Natural killer cell (primary cell): ENCODE measurements around the gene CSPG4. TPM values are rescaled to one million over a fixed set of nuclear protein-coding genes. Genes with fewer than 3 reads are reported as not detected.
"Not testable (repeated sequence)": the region's sequence is repeated elsewhere in the genome, so short reads cannot be mapped to it uniquely, and the experiment has no call there.

Source experiments
- ATAC-seq, 3 donors: fragments of 150-1000 bp in 2 of 3; fragments of 200-7000 bp in 1 of 3; cut with Tn5 transposase; 1 replicate in 1 of 3; 2 replicates in 2 of 3; pipeline ENCODE4 v1.10.0; 2021; ENCODE audit warnings: mild to moderate bottlenecking in 2 of 3, moderate library complexity in 2 of 3
- DNase-seq, 2 donors: peaks; one replicate each; pipeline versions ENCODE4 v3.0.0 to v3.0.0-alpha.2; 2013 to 2021; ENCODE audit warnings: mixed read lengths in 1 of 2
- H3K27ac ChIP-seq: one replicate; pipeline ENCODE4 v1.5.1; 2013; ENCODE audit warnings: mild to moderate bottlenecking, low read length
- H3K27me3 ChIP-seq: one replicate; pipeline ENCODE4 v1.6.1; 2013; ENCODE audit warnings: low read length; ENCODE audit not compliant: control insufficient read depth, insufficient read depth
- H3K36me3 ChIP-seq: one replicate; pipeline ENCODE4 v1.6.1; 2013; ENCODE audit warnings: low read length; ENCODE audit not compliant: control insufficient read depth, insufficient read depth
- H3K4me1 ChIP-seq: one replicate; pipeline ENCODE4 v1.6.1; 2013; ENCODE audit warnings: low read length; ENCODE audit not compliant: control insufficient read depth, insufficient read depth
- H3K4me3 ChIP-seq: one replicate; pipeline ENCODE4 v1.5.1; 2013; ENCODE audit warnings: low read length
- H3K9me3 ChIP-seq: one replicate; pipeline ENCODE4 v1.6.1; 2013; ENCODE audit warnings: low read length; ENCODE audit not compliant: control insufficient read depth, insufficient read depth
- H3K27ac Mint-ChIP-seq, 2 donors: one replicate each; pipeline ENCODE4 v1.8.0; 2022; ENCODE audit warnings: mild to moderate bottlenecking in 2 of 2, mixed read lengths in 2 of 2, moderate library complexity in 1 of 2
- H3K27me3 Mint-ChIP-seq, 2 donors: one replicate each; pipeline ENCODE4 v1.8.0; 2022; ENCODE audit warnings: low read depth in 2 of 2, mixed read lengths in 2 of 2
- H3K36me3 Mint-ChIP-seq: one replicate; pipeline ENCODE4 v1.8.0; 2022; ENCODE audit warnings: mixed read lengths
- H3K4me1 Mint-ChIP-seq, 2 donors: one replicate each; pipeline ENCODE4 v1.8.0; 2022; ENCODE audit warnings: mixed read lengths in 2 of 2
- H3K4me3 Mint-ChIP-seq: one replicate; pipeline ENCODE4 v1.8.0; 2022; ENCODE audit warnings: mild to moderate bottlenecking, moderate library complexity, mixed read lengths
- H3K9me3 Mint-ChIP-seq, 2 donors: one replicate each; pipeline ENCODE4 v1.8.0; 2022; ENCODE audit warnings: mixed read lengths in 2 of 2
- WGBS: methylation state at CpG from one replicate; pipeline ENCODE4 v1.1.7; 2013; ENCODE audit warnings: missing lambda C conversion rate; ENCODE audit not compliant: insufficient coverage; 5-methylcytosine and 5-hydroxymethylcytosine counted together
- intact Hi-C: fragments of 100-400 bp; cut with micrococcal nuclease; formaldehyde crosslinking; loops from one replicate; pipeline ENCODE4 v1.14.2; 2022
- total RNA-seq, 4 donors: library from RNA; stranded (reverse); fragments of 120-200 nt in 1 of 4; gene quantifications; one replicate each; pipeline versions ENCODE4 v1.2.3 to v1.2.4, GENCODE V29; 2013 to 2022
- TF ChIP-seq, protein P1 (sequence below): fragments of 200-600 bp; IDR thresholded peaks from one replicate; pipeline ENCODE4 v1.8.0; 2022; ENCODE audit warnings: antibody characterized with exemption

CSPG4 gene
- total RNA-seq, 3 donors from 2014 or later (not counting 1 experiment from before 2014, with no cell fraction given) = 0.05 to 0.09 (median 0.07) TPM

DNA sequence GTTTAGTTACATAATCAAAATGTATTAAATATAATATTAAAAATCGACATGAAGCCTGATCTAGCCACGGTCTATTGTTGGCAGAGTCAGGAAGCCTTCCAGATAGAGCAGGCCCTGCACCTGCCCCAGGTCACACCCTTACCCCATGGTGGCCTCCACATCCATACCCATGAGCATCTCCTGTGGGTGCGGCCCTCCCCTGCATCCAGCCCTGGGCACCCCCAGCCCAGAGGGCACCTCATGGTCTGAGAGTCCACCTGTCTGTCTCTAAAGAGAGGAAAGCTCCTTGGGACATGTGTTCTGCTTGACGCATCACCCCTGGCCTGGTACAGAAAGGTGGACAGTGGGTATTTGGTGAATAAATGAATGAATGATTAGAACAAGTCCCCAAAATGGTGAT is 37.2 kb upstream of the CSPG4 start:
- TF ChIP-seq, protein P1, sequence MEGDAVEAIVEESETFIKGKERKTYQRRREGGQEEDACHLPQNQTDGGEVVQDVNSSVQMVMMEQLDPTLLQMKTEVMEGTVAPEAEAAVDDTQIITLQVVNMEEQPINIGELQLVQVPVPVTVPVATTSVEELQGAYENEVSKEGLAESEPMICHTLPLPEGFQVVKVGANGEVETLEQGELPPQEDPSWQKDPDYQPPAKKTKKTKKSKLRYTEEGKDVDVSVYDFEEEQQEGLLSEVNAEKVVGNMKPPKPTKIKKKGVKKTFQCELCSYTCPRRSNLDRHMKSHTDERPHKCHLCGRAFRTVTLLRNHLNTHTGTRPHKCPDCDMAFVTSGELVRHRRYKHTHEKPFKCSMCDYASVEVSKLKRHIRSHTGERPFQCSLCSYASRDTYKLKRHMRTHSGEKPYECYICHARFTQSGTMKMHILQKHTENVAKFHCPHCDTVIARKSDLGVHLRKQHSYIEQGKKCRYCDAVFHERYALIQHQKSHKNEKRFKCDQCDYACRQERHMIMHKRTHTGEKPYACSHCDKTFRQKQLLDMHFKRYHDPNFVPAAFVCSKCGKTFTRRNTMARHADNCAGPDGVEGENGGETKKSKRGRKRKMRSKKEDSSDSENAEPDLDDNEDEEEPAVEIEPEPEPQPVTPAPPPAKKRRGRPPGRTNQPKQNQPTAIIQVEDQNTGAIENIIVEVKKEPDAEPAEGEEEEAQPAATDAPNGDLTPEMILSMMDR = no peak
- Histone ChIP-seq H3K9me3 (no peaks in the 10 kb centered on the region), H3K27ac (no peak overlapping the region), H3K4me1 (peaks cover 25% of the 10 kb centered on the region), H3K27me3 (peaks cover 15% of the 10 kb centered on the region), H3K4me3 (no peak overlapping the region), H3K36me3 (no peaks in the 10 kb centered on the region)
- WGBS = 87% methylated on average over 3 of the region's 4 CpGs
- peaks cover 9 to 24% of the 10 kb centered on the region in 2 donors for H3K4me1 Mint-ChIP-seq
- no peaks in the 10 kb centered on the region for H3K36me3 Mint-ChIP-seq
- no peak for DNase-seq
- no peak overlapping the region for H3K4me3 Mint-ChIP-seq
- intact Hi-C loops = no loop called here
- ATAC-seq = no peak
- H3K27ac Mint-ChIP-seq = no peak overlapping the region
- no peaks in the 10 kb centered on the region for H3K9me3 Mint-ChIP-seq
- peaks cover 34 to 46% of the 10 kb centered on the region in 2 donors for H3K27me3 Mint-ChIP-seq

DNA sequence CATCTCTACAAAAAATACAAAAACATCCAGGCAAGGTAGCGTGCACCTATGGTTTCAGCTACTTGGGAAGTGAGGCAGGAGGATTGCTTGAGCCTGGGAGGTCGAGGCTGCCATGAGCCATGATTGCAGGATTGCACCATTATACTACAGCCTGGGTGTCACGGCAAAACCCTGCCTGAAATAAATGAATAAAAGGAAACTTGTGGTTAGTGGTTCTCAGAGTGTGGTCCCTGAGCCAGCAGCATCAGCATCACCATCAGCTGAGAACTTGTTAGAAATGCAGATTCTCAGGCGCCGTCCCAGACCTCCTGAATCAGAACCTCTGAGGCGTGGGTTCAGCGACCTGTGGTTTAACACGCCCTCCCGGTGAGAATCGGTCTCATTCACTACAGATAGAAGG is 36.2 kb upstream of the CSPG4 start:
- H3K9me3 ChIP-seq, H3K27ac ChIP-seq, H3K36me3 ChIP-seq, H3K27ac Mint-ChIP-seq, H3K9me3 Mint-ChIP-seq, H3K36me3 Mint-ChIP-seq, H3K4me3 ChIP-seq, intact Hi-C loops: not testable (repeated sequence)
- Histone ChIP-seq H3K4me1 (peaks cover 25% of the 10 kb centered on the region), H3K27me3 (peaks cover 15% of the 10 kb centered on the region)
- DNase-seq = peak; percentile 35 to 57
- peak; percentile 67 to 95 (median 94) for ATAC-seq
- Mint-ChIP-seq H3K4me3 (peak overlapping the region; percentile 43), H3K27me3 (peaks cover 34 to 44% of the 10 kb centered on the region in 2 donors), H3K4me1 (peaks cover 9 to 24% of the 10 kb centered on the region in 2 donors)
- WGBS = 11% methylated on average over 3 of the region's 10 CpGs

DNA sequence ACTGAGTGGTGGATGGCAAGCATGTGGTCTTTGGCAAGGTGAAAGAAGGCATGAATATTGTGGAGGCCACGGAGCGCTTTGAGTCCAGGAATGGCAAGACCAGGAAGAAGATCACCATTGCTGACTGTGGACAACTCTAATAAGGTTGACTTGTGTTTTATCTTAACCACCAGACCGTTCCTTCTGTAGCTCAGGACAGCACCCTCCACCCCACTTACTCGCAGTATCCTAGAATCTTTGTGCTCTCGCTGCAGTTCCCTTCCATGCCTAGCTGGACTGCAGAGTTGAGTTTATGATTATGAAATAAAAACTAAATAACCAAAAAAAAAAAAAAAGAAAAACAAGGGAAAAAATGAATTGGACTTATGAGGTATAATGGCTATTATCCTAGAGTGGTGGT is 34.5 kb upstream of the CSPG4 start:
- intact Hi-C loops, H3K9me3 ChIP-seq, H3K27ac Mint-ChIP-seq, H3K9me3 Mint-ChIP-seq, ATAC-seq, H3K4me3 Mint-ChIP-seq, H3K27ac ChIP-seq, H3K36me3 Mint-ChIP-seq, H3K4me3 ChIP-seq, DNase-seq, H3K36me3 ChIP-seq: not testable (repeated sequence)
- WGBS = 95% methylated on average over 3 of the region's 5 CpGs
- Mint-ChIP-seq H3K27me3 (peaks cover 38 to 49% of the 10 kb centered on the region in 2 donors), H3K4me1 (peaks cover 9 to 24% of the 10 kb centered on the region in 2 donors)
- H3K4me1 ChIP-seq = peaks cover 25% of the 10 kb centered on the region
- H3K27me3 ChIP-seq = peaks cover 15% of the 10 kb centered on the region

DNA sequence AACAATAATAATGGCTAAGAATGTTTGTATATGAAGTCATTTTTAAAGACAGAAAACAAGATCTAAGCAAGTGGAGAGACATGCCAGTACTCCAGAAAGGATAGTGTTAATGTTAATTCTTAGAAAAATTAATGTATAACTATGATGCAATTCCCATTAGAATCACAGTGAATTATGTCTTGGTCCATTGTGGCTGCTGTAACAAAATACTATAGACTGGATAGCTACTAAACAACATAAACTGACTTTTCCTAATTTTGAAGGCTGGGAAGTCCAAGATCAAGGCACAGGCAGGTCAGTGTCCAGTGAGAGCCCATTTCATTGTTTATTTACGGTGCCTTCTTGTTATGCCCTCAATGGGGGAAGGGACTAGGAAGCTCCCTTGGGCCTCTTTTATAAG is 32.7 kb upstream of the CSPG4 start:
- Mint-ChIP-seq H3K9me3 (no peaks in the 10 kb centered on the region), H3K27me3 (peaks cover 47 to 52% of the 10 kb centered on the region in 2 donors), H3K4me1 (peaks cover 9 to 23% of the 10 kb centered on the region in 2 donors), H3K36me3 (no peaks in the 10 kb centered on the region), H3K4me3 (no peak overlapping the region), H3K27ac (no peak overlapping the region)
- no peaks in the 10 kb centered on the region for H3K9me3 ChIP-seq
- peaks cover 17% of the 10 kb centered on the region for H3K4me1 ChIP-seq
- no peak for DNase-seq
- intact Hi-C loops = no loop called here
- no peak for ATAC-seq
- H3K36me3 ChIP-seq = no peaks in the 10 kb centered on the region
- WGBS = 100% methylated on average over 1 of the region's 1 CpG
- TF ChIP-seq, protein P1 = no peak
- H3K4me3 ChIP-seq = no peak overlapping the region
- H3K27ac ChIP-seq = no peak overlapping the region
- H3K27me3 ChIP-seq = peaks cover 3% of the 10 kb centered on the region

DNA sequence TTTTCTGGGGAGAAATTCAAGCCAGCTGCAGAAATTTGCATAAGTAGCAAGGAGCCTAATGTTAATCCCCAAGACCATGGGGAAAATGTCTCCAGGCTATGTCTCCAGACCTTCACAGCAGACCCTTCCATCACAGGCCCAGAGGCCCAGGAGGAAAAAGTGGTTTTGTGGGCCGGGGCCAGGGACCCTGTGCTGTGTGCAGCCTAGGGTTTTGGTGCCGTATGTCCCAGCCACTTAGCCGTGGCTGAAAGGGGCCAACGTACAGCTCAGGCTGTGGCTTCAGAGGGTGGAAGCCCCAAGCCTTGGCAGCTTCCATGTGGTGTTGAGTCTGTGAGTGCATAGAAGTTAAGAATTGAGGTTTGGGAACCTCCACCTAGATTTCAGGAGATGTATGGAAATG is 29.7 kb upstream of the CSPG4 start:
- intact Hi-C loops, ATAC-seq, H3K27ac Mint-ChIP-seq, H3K27ac ChIP-seq, H3K9me3 ChIP-seq, H3K36me3 ChIP-seq, H3K36me3 Mint-ChIP-seq, H3K4me3 Mint-ChIP-seq, DNase-seq, H3K9me3 Mint-ChIP-seq, H3K27me3 ChIP-seq, H3K4me3 ChIP-seq: not testable (repeated sequence)
- peaks cover 4 to 15% of the 10 kb centered on the region in 2 donors for H3K4me1 Mint-ChIP-seq
- H3K4me1 ChIP-seq = peaks cover 16% of the 10 kb centered on the region
- H3K27me3 Mint-ChIP-seq = peaks cover 57 to 63% of the 10 kb centered on the region in 2 donors
- 84% methylated on average over 4 of the region's 4 CpGs for WGBS
